Large intestine (tissue), 3 donors: ENCODE results near the gene CEP170B. TPM values are rescaled to one million over a fixed set of nuclear protein-coding genes. Genes with fewer than 3 reads are reported as not detected.
"Not testable (repeated sequence)": the region's sequence is repeated elsewhere in the genome, so short reads cannot be mapped to it uniquely, and the experiment has no call there.

ENCODE experiments used
- DNase-seq, 2 donors: peaks; one replicate each; pipeline versions ENCODE4 v3.0.0 to v3.0.0-alpha.2; 2013
- H3K27ac ChIP-seq: one replicate; pipeline ENCODE4 v1.5.1; 2013; ENCODE audit warnings: low read length
- H3K27me3 ChIP-seq: 2 replicates; pipeline ENCODE4 v1.6.1; 2013; ENCODE audit warnings: low read length; ENCODE audit not compliant: control insufficient read depth, insufficient read depth
- H3K36me3 ChIP-seq: 2 replicates; pipeline ENCODE4 v1.6.1; 2013; ENCODE audit warnings: low read length; ENCODE audit not compliant: control insufficient read depth, insufficient read depth
- H3K4me1 ChIP-seq: one replicate; pipeline ENCODE4 v1.6.1; 2013; ENCODE audit warnings: low read length; ENCODE audit not compliant: control insufficient read depth, insufficient read depth
- H3K4me3 ChIP-seq: one replicate; pipeline ENCODE4 v1.5.1; 2013; ENCODE audit warnings: low read length
- H3K9me3 ChIP-seq: one replicate; pipeline ENCODE4 v1.6.1; 2013; ENCODE audit warnings: mild to moderate bottlenecking, low read depth, low read length, moderate library complexity; ENCODE audit not compliant: control insufficient read depth
- WGBS: methylation state at CpG from one replicate; pipeline ENCODE4 v1.1.5; 2013; ENCODE audit warnings: low lambda C conversion rate; ENCODE audit not compliant: insufficient coverage; 5-methylcytosine and 5-hydroxymethylcytosine counted together
- polyA plus RNA-seq: library from polyadenylated mRNA; unstranded; fragments of 120-200 nt; gene quantifications from one replicate; pipeline ENCODE4 v1.2.1, GENCODE V29; 2013

The CEP170B gene
- polyA plus RNA-seq, 1 donor, result 30.3 TPM

GRCh38 chr14:104900639-104901512 is 35.8 kb downstream of the CEP170B start:
- DNase-seq, result no peak
- Histone ChIP-seq H3K4me3 (no peak overlapping the region), H3K27me3 (peaks cover 10% of the 10 kb centered on the region), H3K36me3 (no peaks in the 10 kb centered on the region), H3K4me1 (no peaks in the 10 kb centered on the region), H3K9me3 (no peaks in the 10 kb centered on the region), H3K27ac (no peak overlapping the region)
- whole genome bisulfite sequencing, result 91% methylated on average over 6 of the region's 12 CpGs

DNA sequence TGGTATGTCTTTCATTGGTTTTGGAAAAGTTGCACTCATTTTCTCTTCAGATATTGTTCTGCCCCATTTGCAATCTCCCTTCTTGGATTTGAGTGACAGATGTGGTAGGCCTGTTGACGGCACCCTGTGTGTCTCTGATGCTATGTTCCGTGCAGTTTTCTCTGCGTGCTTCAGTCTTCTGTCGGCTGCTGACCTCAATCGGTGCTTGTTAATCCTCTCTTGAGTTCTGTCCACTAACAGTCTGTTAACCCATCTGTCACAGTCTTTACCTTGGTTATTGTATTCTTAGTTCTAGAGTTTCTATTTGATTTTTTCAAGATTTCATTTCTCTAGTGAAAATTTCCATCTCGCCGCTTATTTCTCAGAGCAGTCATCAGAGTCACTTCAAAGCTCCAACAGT is 38.9 kb downstream of the CEP170B start:
- 90% methylated on average over 2 of the region's 7 CpGs for WGBS
- no peaks in the 10 kb centered on the region for H3K36me3 ChIP-seq
- no peak for DNase-seq
- H3K4me1 ChIP-seq, result no peaks in the 10 kb centered on the region
- H3K4me3 ChIP-seq, result no peak overlapping the region
- H3K27me3 ChIP-seq, result peaks cover 13% of the 10 kb centered on the region
- H3K27ac ChIP-seq, result no peak overlapping the region
- H3K9me3 ChIP-seq, result no peaks in the 10 kb centered on the region

DNA sequence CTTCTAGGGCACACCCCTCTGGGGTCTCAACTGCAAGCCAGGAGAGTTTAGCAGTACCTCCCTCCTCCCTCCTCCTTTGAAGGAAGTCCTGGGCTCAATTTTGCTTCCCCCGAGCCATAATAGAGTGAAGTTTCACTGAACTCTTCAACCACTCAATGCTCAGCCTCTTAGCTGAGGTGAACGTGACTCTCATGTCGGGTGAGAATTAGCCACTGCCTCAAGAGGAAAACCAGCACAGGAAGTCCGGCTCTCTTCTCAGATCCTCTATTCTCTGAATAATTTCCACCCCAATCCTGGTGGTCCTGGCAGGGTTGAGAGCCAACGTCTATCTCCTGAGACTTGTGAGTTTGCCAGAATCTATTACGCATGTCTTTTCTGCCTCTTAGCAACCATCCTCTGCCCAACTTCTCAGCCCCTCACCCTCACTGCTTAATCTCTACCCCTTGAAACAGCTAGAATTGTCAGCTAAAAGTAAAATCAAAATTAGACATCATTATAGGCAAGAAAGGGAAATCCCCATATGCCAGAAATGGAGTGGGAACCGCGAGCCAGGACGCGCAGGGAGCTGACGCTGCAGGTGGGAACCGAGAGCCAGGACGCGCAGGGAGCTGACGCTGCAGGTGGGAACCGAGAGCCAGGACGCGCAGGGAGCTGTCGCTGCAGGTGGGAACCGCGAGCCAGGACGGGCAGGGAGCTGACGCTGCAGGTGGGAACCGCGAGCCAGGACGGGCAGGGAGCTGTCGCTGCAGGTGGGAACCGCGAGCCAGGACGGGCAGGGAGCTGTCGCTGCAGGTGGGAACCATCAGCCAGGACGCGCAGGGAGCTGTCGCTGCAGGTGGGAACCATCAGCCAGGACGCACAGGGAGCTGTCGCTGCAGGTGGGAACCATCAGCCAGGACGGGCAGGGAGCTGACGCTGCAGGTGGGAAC is 39.8 kb downstream of the CEP170B start:
- 72% methylated on average over 2 of the region's 38 CpGs for WGBS

DNA sequence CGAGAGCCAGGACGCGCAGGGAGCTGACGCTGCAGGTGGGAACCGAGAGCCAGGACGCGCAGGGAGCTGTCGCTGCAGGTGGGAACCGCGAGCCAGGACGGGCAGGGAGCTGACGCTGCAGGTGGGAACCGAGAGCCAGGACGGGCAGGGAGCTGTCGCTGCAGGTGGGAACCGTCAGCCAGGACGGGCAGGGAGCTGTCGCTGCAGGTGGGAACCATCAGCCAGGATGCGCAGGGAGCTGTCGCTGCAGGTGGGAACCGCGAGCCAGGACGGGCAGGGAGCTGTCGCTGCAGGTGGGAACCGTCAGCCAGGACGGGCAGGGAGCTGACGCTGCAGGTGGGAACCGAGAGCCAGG is 40.5 kb downstream of the CEP170B start:
- not testable (repeated sequence) for H3K9me3 ChIP-seq, H3K36me3 ChIP-seq, H3K27ac ChIP-seq, DNase-seq, H3K4me3 ChIP-seq, H3K4me1 ChIP-seq
- peaks cover 13% of the 10 kb centered on the region for H3K27me3 ChIP-seq
- WGBS, result no CpG with 5 or more reads among the region's 28 CpGs

More for the DNA sequence above, 39.8 kb downstream of the CEP170B start:
- H3K4me1 ChIP-seq, H3K36me3 ChIP-seq, H3K9me3 ChIP-seq, DNase-seq, H3K4me3 ChIP-seq, H3K27ac ChIP-seq: not testable (repeated sequence)
- peaks cover 13% of the 10 kb centered on the region for H3K27me3 ChIP-seq

DNA sequence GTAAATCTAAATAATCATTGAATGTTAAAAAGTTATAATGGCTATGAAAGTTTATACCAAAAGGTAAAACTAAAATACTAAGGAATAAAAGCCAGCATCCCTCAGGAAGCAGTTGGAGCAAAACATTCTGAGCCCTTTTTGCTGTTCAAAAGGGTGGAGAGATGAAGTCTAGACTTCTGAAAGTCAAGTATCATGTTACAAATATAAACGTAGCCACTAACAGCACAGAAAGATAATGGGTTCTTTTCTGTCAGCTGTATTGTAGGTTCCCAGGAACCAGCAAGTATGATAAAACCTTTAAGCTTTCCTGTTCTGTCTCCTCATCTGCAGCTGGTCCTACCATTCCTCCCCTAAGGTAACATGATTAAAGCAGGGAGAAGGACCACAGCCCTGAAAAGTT is 43.2 kb downstream of the CEP170B start:
- H3K36me3 ChIP-seq, result no peaks in the 10 kb centered on the region
- peaks cover 14% of the 10 kb centered on the region for H3K27me3 ChIP-seq
- no peak overlapping the region for H3K4me3 ChIP-seq
- H3K4me1 ChIP-seq, result no peaks in the 10 kb centered on the region
- H3K27ac ChIP-seq, result no peak overlapping the region
- WGBS, result no CpG with 5 or more reads among the region's 1 CpG
- DNase-seq, result no peak
- peaks cover 3% of the 10 kb centered on the region for H3K9me3 ChIP-seq

DNA sequence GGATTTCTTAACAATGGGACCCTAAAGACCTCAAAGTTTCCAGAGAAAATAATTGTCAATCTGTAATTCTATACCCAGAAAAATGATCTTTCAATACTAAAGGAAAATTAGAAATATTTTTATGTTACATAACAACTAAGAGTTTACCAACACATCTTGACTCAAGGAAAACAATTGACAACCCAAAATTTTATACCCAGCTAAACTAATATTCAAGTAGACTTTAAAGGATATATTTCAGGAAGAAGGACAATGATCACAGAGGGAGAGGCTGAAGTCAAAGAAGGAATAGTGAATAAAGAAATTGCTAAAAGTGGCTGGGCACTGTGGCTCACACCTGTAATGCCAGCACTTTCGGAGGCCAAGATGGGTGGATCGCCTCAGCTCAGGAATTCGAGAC is 47.0 kb downstream of the CEP170B start:
- WGBS, result 89% methylated on average over 3 of the region's 3 CpGs
- Histone ChIP-seq H3K4me3 (no peak overlapping the region), H3K27me3 (peaks cover 19% of the 10 kb centered on the region), H3K4me1 (no peaks in the 10 kb centered on the region), H3K36me3 (no peaks in the 10 kb centered on the region), H3K27ac (no peak overlapping the region), H3K9me3 (peaks cover 3% of the 10 kb centered on the region)
- DNase-seq, result no peak

DNA sequence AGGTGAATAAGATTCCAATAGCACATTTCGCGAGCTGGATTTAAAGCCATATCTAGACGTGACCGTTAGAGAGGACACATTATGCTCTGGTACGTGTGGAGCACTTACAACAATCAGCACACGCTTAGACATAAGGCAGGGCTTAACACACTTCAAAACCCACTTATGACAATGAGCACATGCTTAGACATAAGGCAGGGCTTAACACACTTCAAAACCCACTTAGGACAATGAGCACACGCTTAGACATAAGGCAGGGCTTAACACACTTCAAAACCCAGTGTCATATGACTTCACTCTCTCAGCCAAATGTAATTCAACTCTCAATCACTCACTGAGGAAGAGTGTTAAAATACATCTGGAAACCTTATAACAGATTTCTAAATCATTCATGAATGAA is 48.4 kb downstream of the CEP170B start:
- H3K4me3 ChIP-seq, result no peak overlapping the region

GRCh38 chr14:104917116-104917515 is 52.0 kb downstream of the CEP170B start:
- WGBS, result no CpG with 5 or more reads among the region's 9 CpGs
- Histone ChIP-seq H3K4me3 (no peak overlapping the region), H3K36me3 (no peaks in the 10 kb centered on the region), H3K9me3 (peaks cover 3% of the 10 kb centered on the region), H3K27ac (no peak overlapping the region), H3K27me3 (peaks cover 16% of the 10 kb centered on the region), H3K4me1 (no peaks in the 10 kb centered on the region)
- no peak for DNase-seq

More for the DNA sequence above, 48.4 kb downstream of the CEP170B start:
- Histone ChIP-seq H3K4me1 (no peaks in the 10 kb centered on the region), H3K27ac (no peak overlapping the region), H3K9me3 (peaks cover 3% of the 10 kb centered on the region), H3K36me3 (no peaks in the 10 kb centered on the region), H3K27me3 (peaks cover 16% of the 10 kb centered on the region)
- DNase-seq, result no peak
- WGBS, result no CpG with 5 or more reads among the region's 7 CpGs

DNA sequence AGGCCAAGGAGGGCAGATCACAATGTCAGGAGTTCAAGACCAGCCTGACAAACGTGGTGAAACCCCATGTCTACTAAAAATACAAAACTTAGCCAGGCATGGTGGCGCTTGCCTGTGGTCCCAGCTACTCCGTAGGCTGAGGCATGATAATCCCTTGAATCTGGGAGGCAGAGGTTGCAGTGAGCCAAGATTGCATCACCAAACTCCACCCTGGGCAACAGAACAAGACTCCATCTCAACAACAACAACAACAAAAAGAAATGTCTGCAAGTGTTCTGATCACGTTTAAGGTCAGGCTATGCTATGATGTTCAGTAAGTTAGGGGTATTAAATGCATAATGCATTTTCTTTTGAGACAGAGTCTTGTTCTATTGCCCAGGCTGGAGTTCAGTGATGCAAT is 52.9 kb downstream of the CEP170B start:
- no peaks in the 10 kb centered on the region for H3K36me3 ChIP-seq
- H3K4me3 ChIP-seq, result no peak overlapping the region
- DNase-seq, result no peak
- H3K9me3 ChIP-seq, result no peaks in the 10 kb centered on the region
- no CpG with 5 or more reads among the region's 4 CpGs for WGBS
- H3K27ac ChIP-seq, result no peak overlapping the region
- H3K4me1 ChIP-seq, result no peaks in the 10 kb centered on the region
- peaks cover 16% of the 10 kb centered on the region for H3K27me3 ChIP-seq

DNA sequence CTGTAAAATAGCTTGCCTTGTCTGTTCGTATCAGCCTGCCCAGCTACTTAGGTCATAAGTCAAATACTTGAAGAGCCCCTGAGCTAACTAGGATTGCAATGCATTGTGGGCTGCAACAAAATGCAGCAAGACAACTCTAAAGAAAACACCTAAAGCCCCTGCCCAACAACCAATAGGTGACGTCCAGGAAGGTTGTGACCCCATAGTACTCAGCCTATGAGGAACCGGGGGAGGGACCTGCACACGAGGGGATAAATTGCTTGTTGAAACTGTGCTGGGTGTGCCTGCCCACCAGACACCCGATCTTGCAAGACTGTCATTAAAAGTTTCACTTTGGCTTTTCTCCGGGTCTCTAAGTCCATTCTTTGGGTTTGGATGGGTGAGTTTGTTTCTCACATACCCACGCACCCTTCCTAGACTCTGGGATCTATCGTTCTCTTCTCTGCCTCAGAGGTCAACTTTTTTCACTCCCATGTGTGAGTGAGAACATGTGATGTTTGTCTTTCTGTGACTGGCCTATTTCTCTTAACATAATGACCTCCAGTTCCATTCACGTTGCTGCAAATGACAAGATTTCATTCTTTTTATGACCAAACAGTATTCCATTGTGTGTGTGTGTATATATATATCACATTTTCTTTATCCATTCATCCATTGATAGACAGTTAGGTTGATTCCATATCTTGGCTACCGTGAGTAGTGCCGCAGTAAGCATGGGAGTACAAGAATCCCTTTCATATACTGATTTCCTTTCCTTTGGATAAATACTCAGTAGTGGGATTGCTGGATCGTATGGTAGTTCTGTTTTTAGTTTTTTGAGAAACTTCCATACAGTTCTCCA is 54.3 kb downstream of the CEP170B start:
- 70% methylated on average over 2 of the region's 12 CpGs for WGBS
- H3K4me1 ChIP-seq, H3K27me3 ChIP-seq, H3K9me3 ChIP-seq, H3K4me3 ChIP-seq, H3K27ac ChIP-seq, H3K36me3 ChIP-seq, DNase-seq: not testable (repeated sequence)
